HG03439 (cell line): ENCODE results near the gene GRM8.
"Not testable (repeated sequence)": the region's sequence is repeated elsewhere in the genome, so short reads cannot be mapped to it uniquely, and the experiment has no call there.

Experiments used
- ATAC-seq: cut with Tn5 transposase; IDR thresholded peaks from one replicate; pipeline ENCODE4 v1.9.1; 2021; ENCODE audit warnings: mild to moderate bottlenecking, moderate library complexity; ENCODE audit not compliant: unreplicated experiment

Gene GRM8

GRCh38 chr7:126685596-126685995 is 567.1 kb downstream of the GRM8 start:
- ATAC-seq, result no peak

GRCh38 chr7:126685018-126685573 is 567.6 kb downstream of the GRM8 start:
- no peak for ATAC-seq

- ATAC-seq, result no peak
These were observed 570.6 kb downstream of the GRM8 start for GRCh38 chr7:126682176-126682575.

- not testable (repeated sequence) for ATAC-seq
These were observed 584.0 kb downstream of the GRM8 start for GRCh38 chr7:126668762-126669161.

GRCh38 chr7:126668367-126668752 is 584.4 kb downstream of the GRM8 start:
- ATAC-seq, result no peak

- no peak for ATAC-seq
These were observed 584.9 kb downstream of the GRM8 start for GRCh38 chr7:126667742-126668366.

- no peak for ATAC-seq
These were observed 589.9 kb downstream of the GRM8 start for GRCh38 chr7:126662856-126663255.

GRCh38 chr7:126659124-126659523 is 593.6 kb downstream of the GRM8 start:
- peak; percentile 65 for ATAC-seq

GRCh38 chr7:126658684-126659083 is 594.1 kb downstream of the GRM8 start:
- ATAC-seq, result peak; percentile 21

GRCh38 chr7:126657599-126658358 is 595.0 kb downstream of the GRM8 start:
- ATAC-seq, result peak; percentile 95

GRCh38 chr7:126657137-126657536 is 595.6 kb downstream of the GRM8 start:
- no peak for ATAC-seq

GRCh38 chr7:126656165-126656564 is 596.6 kb downstream of the GRM8 start:
- no peak for ATAC-seq

GRCh38 chr7:126637538-126637937 is 615.2 kb downstream of the GRM8 start:
- ATAC-seq, result no peak

GRCh38 chr7:126635545-126635944 is 617.2 kb downstream of the GRM8 start:
- ATAC-seq, result no peak

GRCh38 chr7:126608339-126608776 is 644.4 kb downstream of the GRM8 start:
- no peak for ATAC-seq

GRCh38 chr7:126606331-126606730 is 646.4 kb downstream of the GRM8 start:
- no peak for ATAC-seq

- ATAC-seq, result no peak
These were observed 647.2 kb downstream of the GRM8 start for GRCh38 chr7:126605553-126605952.

- no peak for ATAC-seq
These were observed 647.7 kb downstream of the GRM8 start for GRCh38 chr7:126605056-126605455.

GRCh38 chr7:126589068-126589684 is 663.6 kb downstream of the GRM8 start:
- ATAC-seq, result no peak

- no peak for ATAC-seq
These were observed 674.4 kb downstream of the GRM8 start for GRCh38 chr7:126578338-126578737.
